Activated T-cell treated with anti-CD3 and anti-CD28 coated beads, Interleukin-2, amount 50 U/mL, for 1 hour (primary cell): Measurements from ENCODE around the gene EPN3.

Source experiments
- DNase-seq: peaks from one replicate; pipeline ENCODE4 v3.0.0-alpha.2; 2020

EPN3 gene

GRCh38 chr17:50551433-50551815 is 18.9 kb downstream of the EPN3 start:
- DNase-seq = no peak

GRCh38 chr17:50551884-50552283 is 19.3 kb downstream of the EPN3 start:
- DNase-seq = no peak

- no peak for DNase-seq
These were observed 21.7 kb downstream of the EPN3 start for GRCh38 chr17:50554201-50554600.

- DNase-seq = no peak
These were observed 24.3 kb downstream of the EPN3 start for GRCh38 chr17:50556803-50557202.

GRCh38 chr17:50557630-50558029 is 25.1 kb downstream of the EPN3 start:
- no peak for DNase-seq

- no peak for DNase-seq
These were observed 25.6 kb downstream of the EPN3 start for GRCh38 chr17:50558091-50558490.

GRCh38 chr17:50558581-50558940 is 26.0 kb downstream of the EPN3 start:
- no peak for DNase-seq

- DNase-seq = peak; percentile 35
These were observed 26.5 kb downstream of the EPN3 start for GRCh38 chr17:50558941-50559614.

GRCh38 chr17:50559674-50560184 is 27.2 kb downstream of the EPN3 start:
- DNase-seq = peak; percentile 38

- DNase-seq = peak; percentile 90
These were observed 27.8 kb downstream of the EPN3 start, which contains the start of gene CACNA1G for GRCh38 chr17:50560185-50560824. Gene CACNA1G, plus strand, starts transcription at chr17:50560715. Its CDS starts 745 bp downstream, at chr17:50561460.

- DNase-seq = peak; percentile 50
These were observed 28.6 kb downstream of the EPN3 start for GRCh38 chr17:50560931-50561745.

- peak; percentile 29 for DNase-seq
These were observed 29.2 kb downstream of the EPN3 start for GRCh38 chr17:50561746-50562141.

GRCh38 chr17:50562242-50563091 is 29.9 kb downstream of the EPN3 start:
- DNase-seq = peak; percentile 43

GRCh38 chr17:50563092-50563511 is 30.6 kb downstream of the EPN3 start:
- peak; percentile 35 for DNase-seq

GRCh38 chr17:50564916-50565315 is 32.4 kb downstream of the EPN3 start:
- no peak for DNase-seq

- no peak for DNase-seq
These were observed 33.1 kb downstream of the EPN3 start for GRCh38 chr17:50565402-50566350.

- DNase-seq = no peak
These were observed 34.4 kb downstream of the EPN3 start for GRCh38 chr17:50566886-50567285.

GRCh38 chr17:50568659-50569058 is 36.1 kb downstream of the EPN3 start:
- DNase-seq = no peak

GRCh38 chr17:50569592-50569991 is 37.1 kb downstream of the EPN3 start:
- no peak for DNase-seq

- no peak for DNase-seq
These were observed 37.5 kb downstream of the EPN3 start for GRCh38 chr17:50570032-50570431.

GRCh38 chr17:50570528-50570927 is 38.0 kb downstream of the EPN3 start:
- DNase-seq = no peak
